ENCODE results near the gene MLPH. TPM values are rescaled to one million over a fixed set of nuclear protein-coding genes. Genes with fewer than 3 reads are reported as not detected.

The MLPH gene
- total and polyA plus RNA-seq, 2 of the 13 experiments (the other 11 are each of a cell fraction or from before 2014, with no cell fraction given): 0.12 TPM; not detected in 1

- Histone ChIP-seq H3K79me2 (ENCODE audit: insufficient read depth, low read length) (no peaks in the 10 kb centered on the region), H3K36me3 (replicated peaks in 1 of 2; ENCODE audit: control insufficient read depth in 1 of 2, insufficient read depth in 2 of 2, low read length in 2 of 2) (no peaks in the 10 kb centered on the region), H3K4me1 (ENCODE audit: insufficient read depth, low read length) (peaks cover 11% of the 10 kb centered on the region), H4K20me1 (ENCODE audit: insufficient read depth, low read length) (no peaks in the 10 kb centered on the region), H3K27me3 (ENCODE audit: control insufficient read depth in 1 of 2, insufficient read depth in 2 of 2, low read length in 2 of 2) (peaks cover 13 to 80% of the 10 kb centered on the region in 2 experiments; a peak in 3 of 5 replicates), H3K4me3 (replicated peaks in 1 of 3; ENCODE audit: insufficient read depth in 1 of 3, low read depth in 2 of 3, low read length in 3 of 3) (no peak overlapping the region), H3K27ac (ENCODE audit: extremely low read length, insufficient read depth, low read length) (no peak overlapping the region), H3K9ac (ENCODE audit: insufficient read depth, low read depth, low read length) (no peak overlapping the region), H2AFZ (ENCODE audit: low read length) (no peak overlapping the region), H3K4me2 (ENCODE audit: low read depth, low read length) (no peak overlapping the region), H3K9me3 (ENCODE audit: low read length) (no peaks in the 10 kb centered on the region)
- 36% methylated on average over 21 of the region's 21 CpGs for WGBS (ENCODE audit: low lambda C conversion rate)
- intact Hi-C loops (cut with micrococcal nuclease; ENCODE audit: unreplicated experiment) (loop anchor here (5.0 kb wide), 1 partner anchor 177 kb away; no protein-coding TSS in a partner anchor), in situ Hi-C loops (cut with HindIII; ENCODE audit: extremely low pct_ligation_motif_present, low pct_unique_long_range_greater_than_20kb) (loop anchor here (5.0 kb wide), 1 partner anchor 62 kb away; no protein-coding TSS in a partner anchor)
- CTCF ChIA-PET (ENCODE audit: low intra/inter-chr PET ratio, low total read pairs): interaction anchor here (6.2 kb wide), 1 partner anchor 62 kb away, joined by 109 read pairs; no protein-coding TSS in a partner anchor
- BruUV-seq (replicated peaks): no TSS peak
- POLR2A ChIA-PET: interaction anchor here (0.7 kb wide), 1 partner anchor 35 kb away, joined by 3 read pairs; no protein-coding TSS in a partner anchor
- FAIRE-seq (no peak), DNase-seq (ENCODE audit: low spot score) (no peak), ATAC-seq (no peak)
- peak; percentile 12 for TF ChIP-seq TEAD3 (CRISPR knock-in tag; optimal IDR thresholded peaks at IDR 0.05; ENCODE audit: borderline replicate concordance)
- TF ChIP-seq CEBPZ (IDR thresholded peaks at IDR 0.05; ENCODE audit: low read length): no peak
- TF ChIP-seq MNT (IDR thresholded peaks at IDR 0.05): peak; percentile 27; the same call in 1 of the 2 replicates
- TF ChIP-seq MAFK (conservative IDR thresholded peaks at IDR 0.05 in 1 of 2, IDR thresholded peaks at IDR 0.05 in 1 of 2; ENCODE audit: low read length in 2 of 2): no peak
- no peak for TF ChIP-seq KAT2B (IDR thresholded peaks at IDR 0.05; ENCODE audit: borderline replicate concordance, low read depth, low read length)
- no peak for TF ChIP-seq ZNF567 (CRISPR knock-in tag; IDR thresholded peaks at IDR 0.05; ENCODE audit: borderline replicate concordance)
- no peak for TF ChIP-seq THAP9 (CRISPR knock-in tag; IDR thresholded peaks at IDR 0.05; ENCODE audit: borderline replicate concordance)
- TF ChIP-seq DMAP1 (CRISPR knock-in tag; IDR thresholded peaks at IDR 0.05): no peak
- 0 out of 2 replicates have a peak, but pooled peaks have one; percentile 27 for TF ChIP-seq MYC (CRISPR knock-in tag; IDR thresholded peaks at IDR 0.05; ENCODE audit: borderline replicate concordance)
- TF ChIP-seq HOMEZ (CRISPR knock-in tag; IDR thresholded peaks at IDR 0.05; ENCODE audit: low read depth): no peak
- TF ChIP-seq ZNF160 (CRISPR knock-in tag; IDR thresholded peaks at IDR 0.05): no peak
These were observed 23.6 kb downstream of the MLPH start for GRCh38 chr2:237510502-237511217.
